ENCODE data around the gene CDC26.
"Not testable (repeated sequence)": the region's sequence is repeated elsewhere in the genome, so short reads cannot be mapped to it uniquely, and the experiment has no call there.

CDC26 gene

DNA sequence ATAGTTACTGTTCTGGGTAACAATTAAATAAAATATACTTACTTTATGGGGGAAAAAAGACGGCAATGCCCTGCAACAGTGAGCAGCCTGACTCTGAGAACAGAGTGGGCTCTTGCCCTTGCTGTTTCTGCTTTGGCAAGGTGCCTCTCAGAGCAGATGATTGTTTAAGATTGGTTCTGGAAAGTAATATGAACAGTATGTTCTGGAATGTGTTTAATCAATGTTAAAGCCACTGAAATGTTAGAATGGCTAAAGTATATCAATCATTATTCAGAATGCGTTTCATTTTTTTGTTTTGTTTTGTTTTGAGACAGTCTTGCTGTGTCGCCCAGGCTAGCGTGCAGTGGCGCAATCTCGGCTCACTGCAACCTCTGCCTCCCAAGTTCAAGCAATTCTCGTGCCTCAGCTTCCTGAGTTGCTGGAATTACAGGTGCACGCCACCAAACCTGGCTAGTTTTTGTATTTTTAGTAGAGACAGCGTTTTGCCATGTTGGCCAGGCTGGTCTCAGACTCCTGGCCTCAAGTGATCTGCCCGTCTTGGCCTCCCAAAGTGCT, 39.6 kb downstream of the CDC26 start:
- not testable (repeated sequence) for DNase-seq

DNA sequence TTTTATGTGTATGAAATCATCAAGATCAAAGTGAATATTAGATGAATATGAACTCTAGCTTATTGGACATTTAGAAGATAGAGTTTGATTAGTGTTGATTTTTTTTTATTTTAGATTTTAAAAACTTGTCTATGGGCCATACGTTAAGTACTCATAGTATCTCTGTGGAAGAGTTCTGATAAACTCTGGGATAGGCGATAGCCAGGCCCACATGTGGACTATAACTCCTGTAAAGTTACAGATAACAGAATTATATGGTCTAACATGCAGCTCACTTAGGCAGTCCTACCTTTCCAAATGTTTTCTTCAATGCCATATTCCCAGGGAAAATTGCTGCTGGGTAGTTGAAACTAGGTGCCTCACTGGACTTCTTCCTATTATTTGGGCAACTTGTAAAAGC, 43.7 kb downstream of the CDC26 start:
- no peak for DNase-seq

DNA sequence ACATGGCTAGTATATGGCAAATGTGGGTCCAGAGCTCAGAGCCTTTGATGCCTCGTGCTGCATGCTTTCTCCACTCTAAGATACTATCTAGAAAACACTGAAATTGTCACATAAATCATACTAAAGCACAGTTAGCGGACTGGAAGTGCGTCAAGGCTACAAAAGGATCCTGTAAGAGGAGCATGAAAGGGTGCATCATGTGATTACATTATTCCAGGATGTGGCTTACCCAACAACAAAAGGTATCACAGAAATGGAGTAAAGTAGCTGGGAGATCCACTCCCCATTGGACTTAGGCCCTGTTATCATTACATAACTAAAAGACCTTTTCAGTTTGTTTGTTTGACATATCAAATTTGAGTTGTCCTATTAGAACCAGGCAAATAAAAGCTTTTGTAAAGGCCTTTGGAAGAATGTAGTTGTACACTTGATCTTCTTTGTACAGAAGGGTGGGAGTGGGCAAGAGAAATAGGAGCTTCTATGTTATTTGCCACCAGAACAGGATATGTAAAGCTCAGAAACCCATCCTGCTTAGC, 47.2 kb downstream of the CDC26 start:
- no peak for DNase-seq

DNA sequence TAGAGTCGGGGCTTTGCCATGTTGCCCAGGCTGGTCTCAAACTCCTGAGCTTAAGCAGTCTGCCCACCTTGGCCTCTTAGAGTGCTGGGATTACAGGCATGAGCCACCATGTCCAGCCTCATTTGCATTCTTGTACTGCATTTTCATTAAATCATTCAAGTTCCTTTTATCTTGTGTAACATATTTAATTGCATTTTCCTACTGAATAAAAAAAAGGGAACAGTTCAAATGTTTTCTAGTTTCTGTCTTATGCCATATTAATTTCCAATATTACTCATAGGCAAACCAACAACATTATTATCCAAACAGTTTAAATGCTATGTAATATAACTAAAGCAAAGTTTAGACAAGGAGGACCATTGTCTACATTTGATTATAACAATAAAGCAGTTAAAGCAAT, 47.9 kb downstream of the CDC26 start:
- no peak for DNase-seq

DNA sequence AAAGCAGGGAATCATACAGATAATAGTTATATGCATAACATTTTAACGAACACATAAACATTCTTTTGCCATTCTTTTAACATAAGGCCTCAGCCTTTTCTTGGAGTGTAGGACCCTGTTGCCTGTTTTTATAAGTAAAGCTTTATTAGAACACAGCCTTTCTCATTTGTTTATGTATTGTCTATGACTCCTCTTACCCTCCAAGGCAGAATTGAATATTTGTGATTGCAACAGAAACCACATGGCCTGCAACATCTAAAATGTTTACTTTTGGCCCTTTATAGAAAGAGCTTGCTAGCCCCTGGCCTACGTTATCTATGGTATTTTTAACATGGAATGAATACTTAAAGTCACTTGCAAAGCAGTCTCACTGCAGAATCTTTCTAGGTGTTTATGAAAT, 51.4 kb downstream of the CDC26 start:
- DNase-seq = no peak

DNA sequence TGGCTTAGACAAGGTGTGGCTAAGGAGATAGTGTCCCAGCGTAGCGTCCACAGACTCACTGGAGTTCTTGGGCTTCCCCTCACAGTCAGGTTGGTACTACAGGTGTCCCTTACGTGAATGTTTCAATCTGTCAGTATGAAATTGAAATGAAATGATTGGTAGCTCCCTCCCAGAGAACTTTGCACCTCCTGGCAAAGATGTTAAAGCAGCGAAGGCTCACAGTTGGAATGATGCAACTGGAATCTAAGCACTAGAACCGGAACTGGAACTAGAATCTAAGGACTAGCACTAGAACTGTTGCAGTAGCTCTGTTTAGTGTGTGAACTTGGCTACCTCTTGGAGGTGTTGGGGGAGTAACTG, 52.9 kb downstream of the CDC26 start:
- no peak for DNase-seq

DNA sequence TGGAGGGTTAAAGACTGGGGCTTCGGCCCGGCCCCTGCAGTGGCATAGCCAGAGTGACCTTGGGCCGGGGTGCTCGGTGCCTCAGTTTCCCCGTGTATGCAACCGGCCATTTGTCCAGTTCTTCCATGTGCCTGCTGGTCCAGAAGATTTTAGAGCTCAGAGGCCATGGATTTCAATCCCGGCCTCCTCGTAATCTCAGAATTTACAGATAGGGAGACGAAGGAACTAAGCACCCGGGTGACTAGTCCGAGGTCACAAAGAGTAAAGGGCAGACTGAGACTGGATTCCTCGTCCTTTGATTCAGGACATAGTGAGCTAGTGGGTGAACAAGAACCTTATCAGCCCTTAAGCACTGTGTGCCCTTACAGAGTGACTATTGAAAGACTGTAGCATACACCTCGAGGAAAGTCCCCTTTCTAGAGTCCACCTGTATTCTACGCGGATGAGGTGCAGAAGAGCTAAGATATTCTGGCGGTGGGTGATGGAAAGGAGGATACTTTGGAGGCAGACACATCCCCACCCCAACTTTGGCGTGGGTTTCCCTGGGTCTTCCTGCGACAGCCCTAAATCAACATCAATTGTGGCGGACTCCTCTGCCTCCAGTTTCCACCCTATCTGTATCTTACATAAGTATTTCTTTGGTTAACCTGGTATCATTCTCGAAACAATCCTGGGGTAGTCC, 53.4 kb downstream of the CDC26 start:
- no peak for DNase-seq

DNA sequence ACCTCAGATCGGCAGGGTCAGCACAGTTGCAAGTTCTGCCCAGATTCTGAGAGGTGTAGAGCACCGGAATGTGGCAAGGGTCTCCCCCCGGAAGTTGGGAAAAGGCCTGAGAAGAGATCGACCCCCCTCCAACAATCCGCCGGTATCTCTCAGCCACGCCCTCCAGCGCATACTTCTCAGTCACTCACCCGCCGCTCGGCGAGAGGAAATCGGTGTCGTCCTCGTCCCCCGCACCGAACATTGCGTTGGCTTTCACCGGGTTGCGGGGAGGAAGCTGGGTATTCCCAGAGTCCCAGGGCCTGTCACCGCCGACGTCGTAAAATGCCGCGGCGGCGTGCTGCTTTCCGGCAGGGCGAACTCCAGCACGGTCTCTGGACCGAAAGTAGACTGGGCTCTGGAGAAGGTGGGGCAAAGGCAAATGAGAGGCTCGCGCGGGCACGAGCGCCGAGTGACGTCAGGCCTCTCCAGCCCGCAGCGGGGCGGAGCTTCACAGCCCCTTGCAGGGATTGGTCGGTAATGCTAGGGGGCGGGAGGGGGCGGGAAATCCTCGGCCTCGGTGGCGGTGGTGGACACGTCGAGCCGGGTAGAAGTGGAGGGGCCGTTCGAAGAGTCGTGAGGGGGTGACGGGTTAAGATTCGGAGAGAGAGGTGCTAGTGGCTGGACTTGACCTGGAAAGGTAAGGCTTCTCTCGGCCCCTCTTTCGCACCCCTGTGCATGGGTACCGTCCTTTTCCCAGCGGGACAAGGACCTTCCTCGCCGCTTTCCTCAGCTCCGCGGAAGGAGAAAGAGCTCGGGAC, 54.2 kb downstream of the CDC26 start, which contains the start of the genes FKBP15 and SLC31A1:
TSS of gene FKBP15 (minus strand) at position 275 of the 797 bp plus-strand sequence. CDS start at position 241, 34 bp downstream.
TSS of gene SLC31A1 (plus strand) at position 542 of the 797 bp plus-strand sequence. CDS start 34,605 bp downstream, outside the sequence.
- DNase-seq = peak; percentile 99

DNA sequence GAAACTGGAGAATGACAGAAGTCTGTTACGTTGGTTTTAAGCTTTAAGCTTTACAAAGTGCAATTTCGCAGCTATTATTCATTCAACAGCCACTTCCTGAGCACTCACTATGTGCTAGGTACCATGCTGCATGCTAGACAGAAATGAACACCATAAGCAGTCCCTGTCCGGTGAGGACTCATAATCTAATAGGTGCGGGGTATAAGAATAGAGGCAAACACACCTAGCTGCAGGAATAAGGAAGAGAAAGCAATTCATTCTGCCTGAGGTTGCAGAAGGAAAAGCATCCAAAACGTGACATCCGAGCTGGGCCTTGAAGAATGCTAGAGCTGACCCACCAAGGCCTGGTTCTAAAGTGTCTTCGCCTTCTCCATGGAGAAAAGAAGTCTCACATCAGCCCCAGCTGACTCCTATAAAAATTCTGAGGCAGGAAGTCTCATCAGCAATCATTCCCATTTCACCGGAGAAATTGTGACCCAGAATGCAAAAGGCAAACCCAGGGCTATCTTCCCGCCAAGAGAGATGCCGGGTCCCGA, 54.8 kb downstream of the CDC26 start:
- DNase-seq = no peak

DNA sequence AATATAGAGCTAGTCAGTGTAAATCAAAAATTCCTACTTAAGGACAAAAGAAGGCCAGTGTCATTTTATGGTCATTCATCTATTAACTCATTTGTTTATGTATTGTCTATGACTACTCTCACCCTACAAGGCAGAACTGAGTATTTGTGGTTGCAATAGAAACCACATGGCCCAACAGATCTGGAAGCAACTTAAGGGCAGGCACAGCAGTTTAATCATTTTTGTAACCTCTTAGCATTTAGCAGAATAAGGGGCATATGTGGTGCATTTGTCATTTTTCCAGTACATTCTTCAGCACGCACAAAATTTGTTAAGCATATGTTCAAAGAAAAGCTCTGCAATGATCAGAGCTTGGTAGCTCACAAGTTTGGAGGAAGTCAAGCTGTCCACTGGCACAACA, 55.4 kb downstream of the CDC26 start:
- no peak for DNase-seq

DNA sequence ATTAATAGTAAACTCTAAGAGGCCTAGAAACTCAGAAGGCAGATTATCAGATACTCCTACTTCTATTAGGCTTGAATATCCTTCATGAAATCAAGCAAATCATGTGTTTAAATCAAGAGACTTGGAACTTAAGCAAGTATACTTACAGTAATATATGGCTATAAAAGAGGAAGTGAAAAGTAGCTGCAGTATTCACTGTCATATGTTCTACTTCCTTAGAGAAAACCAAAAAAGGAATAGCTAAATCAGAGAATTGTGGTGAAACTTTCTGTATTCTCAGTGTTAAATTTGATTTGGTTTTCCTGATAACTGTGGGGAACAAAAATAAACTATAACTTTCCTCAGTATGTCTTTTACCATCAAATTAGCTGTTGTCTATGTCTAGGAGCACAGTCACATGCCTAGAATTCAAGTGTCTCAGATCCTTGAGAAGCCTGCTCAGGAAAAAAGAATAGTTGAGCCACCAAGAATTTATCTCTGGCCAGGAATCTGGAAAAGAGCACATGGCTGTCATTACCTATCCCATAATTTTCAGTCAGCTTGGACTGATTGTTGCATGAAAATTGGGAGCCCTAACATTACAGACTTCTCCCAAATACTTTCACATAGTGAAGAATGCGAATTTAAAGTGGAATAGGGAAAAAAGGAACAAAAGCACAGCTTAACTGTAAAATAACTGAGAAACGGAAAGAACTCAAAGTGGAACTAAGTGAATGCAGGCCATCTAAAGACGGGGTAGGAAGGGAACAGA, 56.0 kb downstream of the CDC26 start:
- no peak for DNase-seq

Data from right hindlimb (tissue), 1 donor.